Calu3 (cell line): Measurements from ENCODE around the gene BCOR. TPM values are rescaled to one million over a fixed set of nuclear protein-coding genes. Genes with fewer than 3 reads are reported as not detected.
A peak's percentile ranks its signal among the peaks of the same experiment; 100 is the strongest.

Experiments
- BruUV-seq: library from RNA; stranded (reverse); fragments of 400-500 nt; replicated peaks from 2 replicates; lab custom pipeline; 2021; lab: Mats Ljungman, UMichigan
- CTCF ChIA-PET: fragments of 300-600 bp; sonication (Branson Sonifier 250); formaldehyde crosslinking; loops from one replicate; lab custom pipeline; 2022; ENCODE audit warnings: antibody characterized with exemption; lab: Charles Lee
- DNase-seq: peaks from one replicate; pipeline ENCODE4 v3.0.0; 2022
- H3K27ac Mint-ChIP-seq: one replicate; pipeline ENCODE4 v1.8.0; 2022; ENCODE audit warnings: mixed read lengths; ENCODE audit not compliant: unreplicated experiment
- H3K27me3 Mint-ChIP-seq: one replicate; pipeline ENCODE4 v1.8.0; 2022; ENCODE audit warnings: mixed read lengths; ENCODE audit not compliant: unreplicated experiment
- H3K36me3 Mint-ChIP-seq: one replicate; pipeline ENCODE4 v1.8.0; 2022; ENCODE audit warnings: mild to moderate bottlenecking, moderate library complexity, mixed read lengths; ENCODE audit not compliant: insufficient read depth, unreplicated experiment
- H3K4me1 Mint-ChIP-seq: one replicate; pipeline ENCODE4 v1.8.0; 2022; ENCODE audit warnings: mild to moderate bottlenecking, low read depth, mixed read lengths; ENCODE audit not compliant: unreplicated experiment
- H3K4me3 Mint-ChIP-seq: one replicate; pipeline ENCODE4 v1.8.0; 2022; ENCODE audit warnings: mild to moderate bottlenecking, low read depth, moderate library complexity, mixed read lengths; ENCODE audit not compliant: unreplicated experiment
- H3K9me3 Mint-ChIP-seq: one replicate; pipeline ENCODE4 v1.8.0; 2022; ENCODE audit warnings: low read depth, mixed read lengths; ENCODE audit not compliant: unreplicated experiment
- intact Hi-C: fragments of 100-400 bp; cut with micrococcal nuclease; formaldehyde crosslinking; loops from one replicate; pipeline ENCODE4 v1.10.0; 2022; ENCODE audit not compliant: unreplicated experiment
- total RNA-seq: library from RNA; stranded (reverse); gene quantifications from 2 replicates; pipeline ENCODE4 v1.2.3, GENCODE V29; 2022
- TF ChIP-seq, protein P1 (sequence below): fragments of 200-600 bp; IDR thresholded peaks from one replicate; pipeline ENCODE4 v1.8.0; 2022; ENCODE audit warnings: antibody characterized with exemption; ENCODE audit not compliant: unreplicated experiment

Gene BCOR
- total RNA-seq, 1 experiment from 2014 or later = 21.1 TPM

DNA sequence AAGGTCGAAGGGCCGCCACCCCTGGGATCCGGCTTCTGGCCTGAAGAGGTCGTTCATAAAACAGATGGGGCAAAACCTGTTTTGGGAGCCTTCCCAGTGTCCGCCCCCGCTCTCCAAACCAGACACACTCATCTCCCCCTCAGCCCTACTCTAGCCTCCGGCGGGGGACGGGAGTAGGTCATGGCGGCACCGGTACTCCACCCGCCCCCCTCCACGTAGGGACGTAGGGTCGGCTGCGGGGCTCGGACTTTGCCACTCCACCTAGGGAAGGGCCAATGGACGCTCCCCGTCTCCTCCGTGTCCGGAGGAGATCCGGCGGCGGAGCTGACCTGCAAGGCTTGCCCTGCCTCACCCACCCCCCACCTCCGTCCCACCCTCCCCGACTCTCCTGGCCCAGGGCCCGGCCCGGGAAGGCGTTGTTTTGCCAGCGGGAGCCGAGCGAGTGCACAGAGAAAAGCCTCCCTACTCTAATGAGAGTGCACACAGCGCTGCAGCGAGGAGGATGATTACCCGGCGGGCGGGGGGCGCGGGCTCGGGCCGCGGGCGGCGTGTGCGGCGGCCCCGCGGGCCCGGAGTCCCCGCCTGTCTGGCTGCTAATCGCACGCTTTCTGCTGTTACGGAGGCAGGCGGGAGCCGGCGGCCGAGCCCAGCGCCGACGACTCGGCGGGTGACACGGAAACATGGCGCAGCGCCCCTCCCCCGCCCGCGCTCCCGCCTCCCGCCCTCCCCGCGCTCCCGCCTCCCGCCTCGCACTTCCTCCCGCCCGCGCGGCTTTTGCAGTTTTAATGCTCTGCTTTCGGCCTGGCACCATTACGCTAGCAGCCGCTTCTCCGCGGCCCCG is 8.3 kb upstream of the BCOR start:
- intact Hi-C loops = loop anchor here (10.0 kb wide), 1 partner anchor 49 kb away; no protein-coding TSS in a partner anchor
- Mint-ChIP-seq H3K9me3 (no peaks in the 10 kb centered on the region), H3K27ac (peak overlapping the region; percentile 61), H3K27me3 (no peaks in the 10 kb centered on the region), H3K4me1 (peaks cover 2% of the 10 kb centered on the region), H3K4me3 (peak overlapping the region; percentile 73), H3K36me3 (peaks cover 40% of the 10 kb centered on the region)
- TF ChIP-seq, protein P1, sequence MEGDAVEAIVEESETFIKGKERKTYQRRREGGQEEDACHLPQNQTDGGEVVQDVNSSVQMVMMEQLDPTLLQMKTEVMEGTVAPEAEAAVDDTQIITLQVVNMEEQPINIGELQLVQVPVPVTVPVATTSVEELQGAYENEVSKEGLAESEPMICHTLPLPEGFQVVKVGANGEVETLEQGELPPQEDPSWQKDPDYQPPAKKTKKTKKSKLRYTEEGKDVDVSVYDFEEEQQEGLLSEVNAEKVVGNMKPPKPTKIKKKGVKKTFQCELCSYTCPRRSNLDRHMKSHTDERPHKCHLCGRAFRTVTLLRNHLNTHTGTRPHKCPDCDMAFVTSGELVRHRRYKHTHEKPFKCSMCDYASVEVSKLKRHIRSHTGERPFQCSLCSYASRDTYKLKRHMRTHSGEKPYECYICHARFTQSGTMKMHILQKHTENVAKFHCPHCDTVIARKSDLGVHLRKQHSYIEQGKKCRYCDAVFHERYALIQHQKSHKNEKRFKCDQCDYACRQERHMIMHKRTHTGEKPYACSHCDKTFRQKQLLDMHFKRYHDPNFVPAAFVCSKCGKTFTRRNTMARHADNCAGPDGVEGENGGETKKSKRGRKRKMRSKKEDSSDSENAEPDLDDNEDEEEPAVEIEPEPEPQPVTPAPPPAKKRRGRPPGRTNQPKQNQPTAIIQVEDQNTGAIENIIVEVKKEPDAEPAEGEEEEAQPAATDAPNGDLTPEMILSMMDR = no peak
- CTCF ChIA-PET = no interaction called here
- peak; percentile 69 for DNase-seq
- no TSS peak for BruUV-seq

DNA sequence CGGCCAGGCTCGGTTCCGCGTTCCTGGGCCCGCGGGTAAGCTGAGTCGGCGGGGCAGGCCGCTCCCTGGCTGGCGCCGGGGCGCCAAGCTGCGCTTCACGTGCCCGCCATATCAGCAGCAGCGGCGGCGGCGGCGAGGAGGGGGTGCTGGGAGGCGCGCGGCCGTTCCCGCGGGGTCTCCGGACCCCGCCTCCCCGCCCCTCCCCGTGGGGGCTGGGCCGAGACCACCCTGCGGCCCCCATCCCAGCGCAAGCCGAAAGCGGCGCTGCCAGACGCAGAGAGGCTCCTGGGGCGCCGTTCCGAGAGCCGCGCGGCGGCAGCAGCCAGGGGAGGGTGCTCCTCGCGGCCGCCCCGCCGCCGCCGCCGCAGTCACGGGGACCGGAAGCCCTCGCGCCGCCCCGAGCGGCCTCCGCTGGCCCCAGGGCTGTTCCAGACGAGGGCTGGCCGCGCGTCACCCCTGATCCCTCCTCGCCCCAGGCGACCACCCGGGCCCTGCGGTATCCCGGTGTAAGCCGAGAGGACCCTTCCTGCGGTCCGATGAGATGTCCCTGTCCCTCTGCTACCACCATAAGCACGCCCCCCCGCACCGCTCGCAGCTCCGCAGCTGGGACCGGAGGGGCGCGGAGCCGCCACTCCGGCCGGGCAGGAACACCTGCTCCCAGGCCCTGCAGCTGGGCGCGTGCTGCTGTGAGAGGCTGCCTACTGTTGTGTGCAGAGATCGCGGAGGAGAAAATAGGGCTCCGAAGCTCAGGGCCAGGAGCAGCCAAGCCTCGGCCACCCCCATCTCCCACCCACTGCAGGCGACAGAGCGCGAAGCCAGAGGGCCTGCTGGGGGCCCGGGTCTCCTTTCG is 7.5 kb upstream of the BCOR start:
- TF ChIP-seq, protein P1 = no peak
- DNase-seq = peak; percentile 56
- Mint-ChIP-seq H3K4me1 (no peaks in the 10 kb centered on the region), H3K9me3 (no peaks in the 10 kb centered on the region), H3K27me3 (no peaks in the 10 kb centered on the region), H3K27ac (no peak overlapping the region), H3K36me3 (peaks cover 41% of the 10 kb centered on the region), H3K4me3 (peak overlapping the region; percentile 73)
- no TSS peak for BruUV-seq
- CTCF ChIA-PET = interaction anchor here (0.6 kb wide), 1 partner anchor 14 kb away, joined by 6 read pairs; no protein-coding TSS in a partner anchor
- intact Hi-C loops = loop anchor here (10.0 kb wide), 1 partner anchor 50 kb away; no protein-coding TSS in a partner anchor

DNA sequence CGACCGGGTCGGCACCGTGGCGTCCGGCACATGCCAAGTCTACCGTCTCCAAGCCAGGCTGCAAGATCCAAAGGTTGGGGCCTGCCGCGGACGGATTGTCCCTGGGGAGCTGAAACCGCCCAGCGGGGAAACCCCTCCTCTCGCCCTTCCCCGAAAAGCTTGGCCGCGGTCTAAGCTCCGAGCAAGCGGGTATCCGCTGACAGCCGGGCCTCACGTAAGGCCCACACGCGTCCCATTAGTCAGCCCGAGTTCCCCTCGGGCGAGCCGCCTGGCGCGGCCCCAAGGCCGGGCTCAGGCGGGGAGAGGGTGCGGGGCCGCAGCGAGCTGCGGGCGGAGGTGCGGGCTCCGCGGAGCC is 6.8 kb upstream of the BCOR start:
- Mint-ChIP-seq H3K4me3 (peak overlapping the region; percentile 73), H3K36me3 (peaks cover 47% of the 10 kb centered on the region), H3K27ac (no peak overlapping the region), H3K4me1 (no peaks in the 10 kb centered on the region), H3K27me3 (no peaks in the 10 kb centered on the region), H3K9me3 (no peaks in the 10 kb centered on the region)
- intact Hi-C loops = loop anchor here (10.0 kb wide), 1 partner anchor 50 kb away; no protein-coding TSS in a partner anchor
- TF ChIP-seq, protein P1 = no peak
- peak; percentile 27 for DNase-seq
- CTCF ChIA-PET = interaction anchor here (0.6 kb wide), 1 partner anchor 15 kb away, joined by 6 read pairs; no protein-coding TSS in a partner anchor
- no TSS peak for BruUV-seq

DNA sequence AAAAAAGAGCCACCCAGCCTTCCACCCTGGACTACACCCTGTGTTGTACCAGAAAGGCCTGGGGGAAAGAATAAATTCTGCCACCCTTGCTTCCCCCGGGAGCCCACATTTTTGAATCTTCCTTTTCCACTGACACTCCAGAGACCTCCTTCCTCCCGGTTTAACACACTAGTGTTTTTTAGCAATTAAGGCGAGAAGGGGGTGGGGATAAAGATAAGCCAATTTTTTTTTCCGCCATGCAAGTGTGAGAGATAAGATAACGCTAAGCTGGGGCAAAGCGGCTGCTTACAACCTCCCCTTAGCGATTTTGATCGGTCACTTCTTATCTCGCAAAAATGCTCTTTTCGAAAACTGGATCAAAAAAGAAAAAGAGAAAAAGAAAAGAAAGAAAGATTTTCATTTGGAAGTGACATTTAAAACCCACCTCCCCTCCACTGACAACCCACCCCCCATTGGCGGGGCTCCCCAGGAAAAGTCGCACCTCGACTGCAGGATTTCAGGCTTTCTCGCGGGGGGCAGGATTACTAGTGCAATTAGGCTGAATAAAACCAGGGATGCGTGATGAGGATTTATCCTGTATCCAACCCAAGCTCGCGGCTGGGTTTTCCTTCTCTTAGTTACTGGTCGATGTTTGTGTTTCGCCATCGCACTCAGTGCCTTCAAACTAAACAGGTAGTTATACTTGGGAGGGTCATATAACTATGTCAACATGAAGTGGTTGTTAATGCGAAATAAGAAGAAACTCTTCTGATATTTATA is 6.0 kb upstream of the BCOR start:
- peaks cover 49% of the 10 kb centered on the region for H3K36me3 Mint-ChIP-seq
- H3K9me3 Mint-ChIP-seq = no peaks in the 10 kb centered on the region
- no peak overlapping the region for H3K27ac Mint-ChIP-seq
- CTCF ChIA-PET = no interaction called here
- no peak for DNase-seq
- H3K4me3 Mint-ChIP-seq = peak overlapping the region; percentile 73
- TF ChIP-seq, protein P1 = no peak
- H3K27me3 Mint-ChIP-seq = no peaks in the 10 kb centered on the region
- H3K4me1 Mint-ChIP-seq = no peaks in the 10 kb centered on the region
- intact Hi-C loops = loop anchor here (10.0 kb wide), 1 partner anchor 51 kb away; no protein-coding TSS in a partner anchor
- BruUV-seq = TSS peak; percentile 76
